ENCODE measurements around the gene DCAF8.

DNA sequence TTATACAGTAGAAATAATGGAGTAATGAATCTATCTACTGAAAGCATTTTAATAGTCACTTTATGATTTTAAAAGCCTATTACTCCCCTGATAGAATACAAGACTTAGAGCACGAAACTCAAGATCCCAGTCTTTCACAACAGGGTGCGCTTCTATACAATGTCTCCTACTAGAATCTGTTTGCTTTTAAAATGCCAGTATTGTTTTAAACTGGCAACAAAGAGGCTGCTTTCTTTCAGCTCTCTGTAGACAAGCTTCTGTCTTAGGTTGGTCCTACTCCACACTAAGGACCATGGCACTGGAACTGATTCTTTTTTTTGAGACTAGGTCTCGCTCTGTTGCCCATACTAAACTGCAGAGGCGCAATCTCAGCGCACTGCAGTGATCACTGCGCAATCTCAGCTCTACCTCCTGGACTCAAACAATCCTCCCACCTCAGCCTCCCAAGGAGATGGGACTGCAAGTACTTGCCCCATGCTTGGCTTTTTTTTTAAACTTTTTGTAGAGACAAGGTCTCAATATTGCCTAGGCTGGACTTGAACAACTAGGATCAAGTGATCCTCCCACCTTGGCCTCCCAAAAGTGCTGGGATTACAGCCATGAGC, 4.8 kb downstream of the DCAF8 start:
- TF ChIP-seq, protein P1, sequence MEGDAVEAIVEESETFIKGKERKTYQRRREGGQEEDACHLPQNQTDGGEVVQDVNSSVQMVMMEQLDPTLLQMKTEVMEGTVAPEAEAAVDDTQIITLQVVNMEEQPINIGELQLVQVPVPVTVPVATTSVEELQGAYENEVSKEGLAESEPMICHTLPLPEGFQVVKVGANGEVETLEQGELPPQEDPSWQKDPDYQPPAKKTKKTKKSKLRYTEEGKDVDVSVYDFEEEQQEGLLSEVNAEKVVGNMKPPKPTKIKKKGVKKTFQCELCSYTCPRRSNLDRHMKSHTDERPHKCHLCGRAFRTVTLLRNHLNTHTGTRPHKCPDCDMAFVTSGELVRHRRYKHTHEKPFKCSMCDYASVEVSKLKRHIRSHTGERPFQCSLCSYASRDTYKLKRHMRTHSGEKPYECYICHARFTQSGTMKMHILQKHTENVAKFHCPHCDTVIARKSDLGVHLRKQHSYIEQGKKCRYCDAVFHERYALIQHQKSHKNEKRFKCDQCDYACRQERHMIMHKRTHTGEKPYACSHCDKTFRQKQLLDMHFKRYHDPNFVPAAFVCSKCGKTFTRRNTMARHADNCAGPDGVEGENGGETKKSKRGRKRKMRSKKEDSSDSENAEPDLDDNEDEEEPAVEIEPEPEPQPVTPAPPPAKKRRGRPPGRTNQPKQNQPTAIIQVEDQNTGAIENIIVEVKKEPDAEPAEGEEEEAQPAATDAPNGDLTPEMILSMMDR (IDR thresholded peaks at IDR 0.05), result no peak
- TF ChIP-seq POLR2A (IDR thresholded peaks at IDR 0.05), result no peak
